Stomach (tissue), 4 donors: ENCODE measurements around the gene MLIP.

Experiments used
- CTCF ChIP-seq, 7 experiments: fragments of 450-650 bp in 4 of 7; fragments of 200-600 bp in 3 of 7; sonication (generic) in 3 of 7; IDR thresholded peaks; one replicate each; pipeline ENCODE4 v1.5.1; 2016 to 2019; ENCODE audit warnings: antibody characterized with exemption in 7 of 7, control low read depth in 2 of 7, mild to moderate bottlenecking in 1 of 7
- POLR2A ChIP-seq, 4 donors: fragments of 450-650 bp; IDR thresholded peaks; one replicate each; pipeline ENCODE4 v1.6.1; 2016; ENCODE audit warnings: antibody characterized with exemption in 4 of 4, control low read depth in 2 of 4, mild to moderate bottlenecking in 1 of 4, moderate library complexity in 1 of 4

- TF ChIP-seq CTCF (IDR thresholded peaks at IDR 0.05) (no peak), POLR2A (IDR thresholded peaks at IDR 0.05) (no peak)
These were observed 173.1 kb downstream of the MLIP start for GRCh38 chr6:54284161-54284860.
